ENCODE results near the gene PREX1.
"Not testable (repeated sequence)": the region's sequence is repeated elsewhere in the genome, so short reads cannot be mapped to it uniquely, and the experiment has no call there.

Gene PREX1

GRCh38 chr20:48612335-48612734, 215.5 kb downstream of the PREX1 start:
- no peak for DNase-seq

- no peak for DNase-seq
These were observed 216.8 kb downstream of the PREX1 start for GRCh38 chr20:48610996-48611395.

GRCh38 chr20:48609491-48609978, 218.3 kb downstream of the PREX1 start:
- DNase-seq: no peak

- DNase-seq: no peak
These were observed 219.0 kb downstream of the PREX1 start for GRCh38 chr20:48608756-48609155.

- DNase-seq: no peak
These were observed 220.3 kb downstream of the PREX1 start for GRCh38 chr20:48607544-48607865.

GRCh38 chr20:48606841-48607543, 220.8 kb downstream of the PREX1 start:
- DNase-seq: no peak

GRCh38 chr20:48606172-48606840, 221.5 kb downstream of the PREX1 start:
- no peak for DNase-seq

GRCh38 chr20:48605364-48606171, 222.2 kb downstream of the PREX1 start:
- DNase-seq: no peak

- no peak for DNase-seq
These were observed 222.9 kb downstream of the PREX1 start for GRCh38 chr20:48604936-48605335.

GRCh38 chr20:48604426-48604825, 223.4 kb downstream of the PREX1 start:
- no peak for DNase-seq

GRCh38 chr20:48603819-48604405, 223.9 kb downstream of the PREX1 start:
- DNase-seq: no peak

GRCh38 chr20:48603116-48603818, 224.5 kb downstream of the PREX1 start:
- no peak for DNase-seq

- DNase-seq: no peak
These were observed 226.0 kb downstream of the PREX1 start for GRCh38 chr20:48601798-48602197.

GRCh38 chr20:48600470-48600945, 227.3 kb downstream of the PREX1 start:
- DNase-seq: no peak

GRCh38 chr20:48599748-48600469, 227.9 kb downstream of the PREX1 start:
- no peak for DNase-seq

- no peak for DNase-seq
These were observed 228.6 kb downstream of the PREX1 start for GRCh38 chr20:48599106-48599747.

- not testable (repeated sequence) for DNase-seq
These were observed 229.4 kb downstream of the PREX1 start for GRCh38 chr20:48598303-48598941.

- DNase-seq: no peak
These were observed 230.1 kb downstream of the PREX1 start for GRCh38 chr20:48597521-48598302.

All from hypothalamus (tissue), 51 donors.